Fibroblast of lung (primary cell): ENCODE data around the gene CHST11. TPM values are rescaled to one million over a fixed set of nuclear protein-coding genes. Genes with fewer than 3 reads are reported as not detected.

Experiments used
- DNase-seq, 2 donors: peaks; one replicate each; pipeline versions ENCODE4 v3.0.0 to v3.0.0-alpha.2; 2010; ENCODE audit warnings: low read depth in 2 of 2
- H2AFZ ChIP-seq: 2 replicates; pipeline ENCODE4 v1.5.1; 2012; ENCODE audit warnings: low read length, control low read depth, inconsistent platforms
- H3K27ac ChIP-seq: 2 replicates; pipeline ENCODE4 v1.5.1; 2011; ENCODE audit warnings: low read length, control low read depth; ENCODE audit not compliant: insufficient read depth
- H3K27me3 ChIP-seq: 2 replicates; pipeline ENCODE4 v1.5.1; 2011; ENCODE audit warnings: mild to moderate bottlenecking, low read length; ENCODE audit not compliant: control insufficient read depth, insufficient read depth
- H3K36me3 ChIP-seq: 2 replicates; pipeline ENCODE4 v1.5.1; 2011; ENCODE audit warnings: low read length; ENCODE audit not compliant: control insufficient read depth, insufficient read depth
- H3K4me1 ChIP-seq: 2 replicates; pipeline ENCODE4 v1.5.1; 2011; ENCODE audit warnings: low read length; ENCODE audit not compliant: control insufficient read depth, insufficient read depth; ENCODE audit errors: extremely low read depth
- H3K4me2 ChIP-seq: 2 replicates; pipeline ENCODE4 v1.5.1; 2011; ENCODE audit warnings: low read length, control low read depth; ENCODE audit not compliant: insufficient read depth; ENCODE audit errors: extremely low read depth
- H3K4me3 ChIP-seq, 4 experiments: fragments of 200-600 bp in 1 of 4; sonication (generic) in 1 of 4; replicated peaks in 1 of 4; 2 replicates each; pipeline ENCODE4 v1.5.1; 2011 to 2016; ENCODE audit warnings: low read length in 4 of 4, low read depth in 3 of 4, mild to moderate bottlenecking in 3 of 4, control low read depth in 2 of 4, inconsistent platforms in 1 of 4, mixed read lengths in 1 of 4; ENCODE audit not compliant: insufficient read depth in 1 of 4; ENCODE audit errors: control extremely low read depth in 1 of 4
- H3K79me2 ChIP-seq: 2 replicates; pipeline ENCODE4 v1.5.1; 2012; ENCODE audit warnings: mild to moderate bottlenecking, low read length, inconsistent platforms; ENCODE audit not compliant: control insufficient read depth, insufficient read depth
- H3K9ac ChIP-seq: 2 replicates; pipeline ENCODE4 v1.5.1; 2011; ENCODE audit warnings: mild to moderate bottlenecking, low read length, control low read depth; ENCODE audit not compliant: insufficient read depth
- H3K9me3 ChIP-seq: 2 replicates; pipeline ENCODE4 v1.5.1; 2012; ENCODE audit warnings: low read depth, low read length; ENCODE audit not compliant: control insufficient read depth, insufficient read depth
- H4K20me1 ChIP-seq: 2 replicates; pipeline ENCODE4 v1.5.1; 2011; ENCODE audit warnings: low read length; ENCODE audit not compliant: control insufficient read depth, insufficient read depth; ENCODE audit errors: extremely low read depth
- EZH2 ChIP-seq: IDR thresholded peaks from 2 replicates; pipeline ENCODE4 v1.5.1; 2012; ENCODE audit warnings: low read length, control low read depth, mild to moderate bottlenecking; ENCODE audit errors: missing control alignments
- polyA plus RNA-seq, 2 donors: library from polyadenylated mRNA; depleted of rRNA in 1 of 2; stranded (reverse) in 1 of 2; unstranded in 1 of 2; fragments of >200 nt; gene quantifications; 2 replicates each; pipeline ENCODE4 v1.2.1, GENCODE V29; 2011 to 2012; ENCODE audit warnings: missing spikeins in 1 of 2
- total RNA-seq: library from RNA; depleted of rRNA; stranded (reverse); fragments of >200 nt; gene quantifications from 2 replicates; pipeline ENCODE4 v1.2.1, GENCODE V29; 2014
- TF ChIP-seq, protein P1 (sequence below), 2 donors: IDR thresholded peaks in 1 of 2; conservative IDR thresholded peaks in 1 of 2; 1 replicate in 1 of 2; 2 replicates in 1 of 2; pipeline ENCODE4 v1.5.1; 2011 to 2012; ENCODE audit warnings: low read length in 2 of 2, control low read depth in 1 of 2, inconsistent platforms in 1 of 2, low read depth in 1 of 2, mild to moderate bottlenecking in 1 of 2

The CHST11 gene
- total and polyA plus RNA-seq, 2 donors (not counting 1 experiment from before 2014, with no cell fraction given) = 3.5 to 9.1 TPM

DNA sequence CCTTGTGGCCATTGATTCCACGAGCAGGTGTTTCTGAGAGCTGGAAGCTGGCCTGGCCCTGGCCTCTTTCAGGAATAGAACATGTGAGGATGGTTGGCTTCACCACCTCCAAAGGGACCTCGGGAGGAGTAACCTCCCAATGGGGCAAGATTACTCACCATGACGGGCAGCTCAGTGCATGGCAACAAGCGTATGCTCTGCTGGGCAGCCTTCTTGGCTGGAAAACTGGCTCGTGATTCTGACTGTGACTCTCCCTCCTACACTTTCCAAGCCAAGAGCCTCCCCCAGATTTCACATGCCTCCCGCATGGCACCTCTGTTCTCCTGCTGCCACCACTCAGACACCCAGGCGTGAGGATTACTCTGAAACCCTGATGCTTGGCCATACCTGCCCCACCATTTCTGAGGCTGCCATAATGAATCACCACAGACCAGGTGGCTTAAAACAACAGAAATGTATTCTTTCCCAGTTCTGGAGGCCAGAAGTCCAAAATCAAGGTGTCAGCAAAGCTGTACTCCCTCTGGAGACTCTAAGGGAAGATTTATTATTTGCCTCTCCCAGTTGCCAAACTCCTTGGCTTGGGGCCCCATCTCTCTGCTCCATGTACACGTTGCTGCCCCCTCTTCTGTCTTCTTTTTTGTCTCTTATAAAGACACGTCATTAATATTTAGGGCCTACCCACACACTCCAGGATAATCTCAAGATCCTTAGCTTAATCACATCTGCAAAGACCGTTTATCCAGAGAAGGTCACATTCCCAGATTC is 215.9 kb downstream of the CHST11 start:
- no peak overlapping the region for H3K9ac ChIP-seq
- H2AFZ ChIP-seq = no peak overlapping the region
- H3K27ac ChIP-seq = no peak overlapping the region
- DNase-seq = peak in 1 of 2 donors; percentile 55
- no peak overlapping the region for H3K4me3 ChIP-seq
- no peak overlapping the region for H3K4me2 ChIP-seq
- H3K27me3 ChIP-seq = no peaks in the 10 kb centered on the region
- H3K79me2 ChIP-seq = no peaks in the 10 kb centered on the region
- no peaks in the 10 kb centered on the region for H3K36me3 ChIP-seq
- no peak for TF ChIP-seq EZH2
- TF ChIP-seq, protein P1, sequence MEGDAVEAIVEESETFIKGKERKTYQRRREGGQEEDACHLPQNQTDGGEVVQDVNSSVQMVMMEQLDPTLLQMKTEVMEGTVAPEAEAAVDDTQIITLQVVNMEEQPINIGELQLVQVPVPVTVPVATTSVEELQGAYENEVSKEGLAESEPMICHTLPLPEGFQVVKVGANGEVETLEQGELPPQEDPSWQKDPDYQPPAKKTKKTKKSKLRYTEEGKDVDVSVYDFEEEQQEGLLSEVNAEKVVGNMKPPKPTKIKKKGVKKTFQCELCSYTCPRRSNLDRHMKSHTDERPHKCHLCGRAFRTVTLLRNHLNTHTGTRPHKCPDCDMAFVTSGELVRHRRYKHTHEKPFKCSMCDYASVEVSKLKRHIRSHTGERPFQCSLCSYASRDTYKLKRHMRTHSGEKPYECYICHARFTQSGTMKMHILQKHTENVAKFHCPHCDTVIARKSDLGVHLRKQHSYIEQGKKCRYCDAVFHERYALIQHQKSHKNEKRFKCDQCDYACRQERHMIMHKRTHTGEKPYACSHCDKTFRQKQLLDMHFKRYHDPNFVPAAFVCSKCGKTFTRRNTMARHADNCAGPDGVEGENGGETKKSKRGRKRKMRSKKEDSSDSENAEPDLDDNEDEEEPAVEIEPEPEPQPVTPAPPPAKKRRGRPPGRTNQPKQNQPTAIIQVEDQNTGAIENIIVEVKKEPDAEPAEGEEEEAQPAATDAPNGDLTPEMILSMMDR (conservative IDR thresholded peaks at IDR 0.05 in 1 of 2, IDR thresholded peaks at IDR 0.05 in 1 of 2; ENCODE audit: low read depth in 1 of 2, low read length in 2 of 2) = no peak
- H4K20me1 ChIP-seq = no peaks in the 10 kb centered on the region
- H3K4me1 ChIP-seq = peaks cover 34% of the 10 kb centered on the region
- no peaks in the 10 kb centered on the region for H3K9me3 ChIP-seq

DNA sequence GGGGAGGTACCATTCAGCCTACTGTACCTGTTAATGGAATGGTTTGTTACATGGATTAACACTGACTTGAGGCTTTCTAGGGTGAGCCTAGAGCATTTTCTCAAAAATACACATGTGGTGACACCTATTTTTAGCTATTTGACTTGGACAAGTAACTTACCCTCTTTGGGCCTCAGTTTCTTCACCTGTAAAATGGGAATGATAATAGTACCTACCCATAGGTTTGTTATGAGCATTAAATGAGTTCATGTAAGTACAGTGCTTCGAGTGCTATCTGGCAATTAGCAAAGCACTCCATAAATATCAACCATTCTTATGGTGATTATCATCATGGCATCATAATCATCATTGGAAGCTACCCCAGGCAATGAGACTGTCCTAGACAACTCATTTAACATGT is 216.5 kb downstream of the CHST11 start:
- TF ChIP-seq, protein P1 (conservative IDR thresholded peaks at IDR 0.05 in 1 of 2, IDR thresholded peaks at IDR 0.05 in 1 of 2; ENCODE audit: low read depth in 1 of 2, low read length in 2 of 2) = no peak
- no peaks in the 10 kb centered on the region for H3K27me3 ChIP-seq
- no peaks in the 10 kb centered on the region for H4K20me1 ChIP-seq
- H3K4me1 ChIP-seq = peaks cover 34% of the 10 kb centered on the region
- no peak overlapping the region for H3K27ac ChIP-seq
- no peak overlapping the region for H3K4me2 ChIP-seq
- no peak overlapping the region for H2AFZ ChIP-seq
- no peaks in the 10 kb centered on the region for H3K79me2 ChIP-seq
- no peaks in the 10 kb centered on the region for H3K9me3 ChIP-seq
- no peak overlapping the region for H3K4me3 ChIP-seq
- no peak overlapping the region for H3K9ac ChIP-seq
- DNase-seq = no peak
- no peaks in the 10 kb centered on the region for H3K36me3 ChIP-seq

DNA sequence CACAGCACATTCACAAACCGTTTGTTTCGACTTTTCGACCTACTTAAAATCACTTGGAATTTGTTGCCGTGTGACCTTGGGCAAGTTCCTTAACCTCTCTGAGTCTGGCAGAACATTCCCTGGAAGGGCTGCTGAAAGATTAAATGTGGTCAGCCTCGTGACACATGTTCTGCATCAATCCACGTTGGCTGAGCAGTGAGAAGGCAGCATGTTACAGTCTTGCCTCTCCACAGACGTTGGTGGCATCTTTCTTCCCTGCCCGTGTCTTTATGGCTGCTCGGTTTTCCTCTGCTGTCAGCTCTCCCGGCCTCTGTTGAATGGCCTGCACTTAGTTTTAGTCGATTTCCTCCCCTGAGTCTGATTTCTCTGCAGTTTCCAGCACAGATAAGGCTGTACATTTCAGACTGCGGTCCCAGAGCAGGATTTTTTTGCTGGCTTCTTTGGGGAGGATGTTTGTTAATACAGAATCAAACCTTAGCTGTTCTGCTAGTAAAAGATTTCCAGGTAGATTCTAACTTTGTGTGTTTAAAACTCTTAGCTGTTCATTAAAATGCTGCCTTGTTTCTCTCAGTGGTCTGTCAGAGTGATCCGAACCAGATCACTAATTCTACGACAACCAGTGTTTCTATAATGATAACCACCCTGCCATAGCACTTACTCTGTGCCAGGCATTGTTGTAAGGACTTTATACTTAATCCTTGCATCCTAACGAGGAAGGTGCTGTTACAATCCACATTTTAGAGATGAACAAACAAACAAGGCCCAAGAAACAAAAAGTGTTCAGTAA is 217.1 kb downstream of the CHST11 start:
- no peak for TF ChIP-seq EZH2
- TF ChIP-seq, protein P1 (conservative IDR thresholded peaks at IDR 0.05 in 1 of 2, IDR thresholded peaks at IDR 0.05 in 1 of 2; ENCODE audit: low read depth in 1 of 2, low read length in 2 of 2) = no peak
- Histone ChIP-seq H3K9ac (no peak overlapping the region), H3K4me1 (peaks cover 30% of the 10 kb centered on the region), H3K4me3 (no peak overlapping the region), H3K36me3 (no peaks in the 10 kb centered on the region), H4K20me1 (no peaks in the 10 kb centered on the region), H3K27me3 (no peaks in the 10 kb centered on the region), H3K27ac (no peak overlapping the region), H3K4me2 (peak overlapping the region; percentile 20), H3K79me2 (no peaks in the 10 kb centered on the region), H2AFZ (no peak overlapping the region), H3K9me3 (no peaks in the 10 kb centered on the region)
- peak in 1 of 2 donors; percentile 34 for DNase-seq
